D341Med (cell line): Measurements from ENCODE around the gene CBL.
"Not testable (repeated sequence)": the region's sequence is repeated elsewhere in the genome, so short reads cannot be mapped to it uniquely, and the experiment has no call there.

Experiments used
- DNase-seq: peaks from one replicate; pipeline ENCODE4 v3.0.0; 2012; ENCODE audit warnings: low spot score

The CBL gene

GRCh38 chr11:119205574-119206510 is at the start of gene CBL:
Gene CBL (plus strand): TSS chr11:119206339. CDS start chr11:119206418, 79 bp downstream.
- DNase-seq: peak; percentile 97

- no peak for DNase-seq
Observed at GRCh38 chr11:119156496-119156895, 49.6 kb upstream of the CBL start.

GRCh38 chr11:119157063-119157462 is 49.1 kb upstream of the CBL start:
- DNase-seq: no peak

- DNase-seq: no peak
Observed at GRCh38 chr11:119158467-119158866, 47.7 kb upstream of the CBL start.

- no peak for DNase-seq
Observed at GRCh38 chr11:119160151-119160550, 46.0 kb upstream of the CBL start.

GRCh38 chr11:119161871-119162270 is 44.3 kb upstream of the CBL start:
- no peak for DNase-seq

- no peak for DNase-seq
Observed at GRCh38 chr11:119166368-119167076, 39.6 kb upstream of the CBL start.

- DNase-seq: not testable (repeated sequence)
Observed at GRCh38 chr11:119167077-119167458, 39.1 kb upstream of the CBL start.

- DNase-seq: no peak
Observed at GRCh38 chr11:119167933-119168332, 38.2 kb upstream of the CBL start.

- DNase-seq: peak; percentile 95
Observed at GRCh38 chr11:119168471-119169281, 37.5 kb upstream of the CBL start, which contains the start of gene NLRX1. Gene NLRX1 (plus strand): TSS chr11:119168725. CDS start chr11:119171404, 2,679 bp downstream.

- peak; percentile 53 for DNase-seq
Observed at GRCh38 chr11:119169282-119169719, 36.8 kb upstream of the CBL start.

GRCh38 chr11:119172513-119172912 is 33.6 kb upstream of the CBL start:
- DNase-seq: no peak

- no peak for DNase-seq
Observed at GRCh38 chr11:119173453-119173852, 32.7 kb upstream of the CBL start.

- DNase-seq: no peak
Observed at GRCh38 chr11:119175493-119176077, 30.6 kb upstream of the CBL start.

- no peak for DNase-seq
Observed at GRCh38 chr11:119178166-119178680, 27.9 kb upstream of the CBL start.

- DNase-seq: no peak
Observed at GRCh38 chr11:119179342-119179741, 26.8 kb upstream of the CBL start.

GRCh38 chr11:119179983-119180382 is 26.2 kb upstream of the CBL start:
- no peak for DNase-seq

GRCh38 chr11:119180729-119181676 is 25.1 kb upstream of the CBL start:
- DNase-seq: no peak

GRCh38 chr11:119181677-119182412 is 24.3 kb upstream of the CBL start:
- no peak for DNase-seq

- DNase-seq: not testable (repeated sequence)
Observed at GRCh38 chr11:119184399-119184798, 21.7 kb upstream of the CBL start.
